HCT116 (cell line): ENCODE data around the gene ARHGAP1. TPM values are rescaled to one million over a fixed set of nuclear protein-coding genes. Genes with fewer than 3 reads are reported as not detected.

Experiments
- ATAC-seq: fragments of 200-7000 bp; cut with Tn5 transposase; 2 replicates; pipeline ENCODE4 v1.9.1; 2020; ENCODE audit warnings: mild to moderate bottlenecking, moderate library complexity
- BruUV-seq: library from RNA; stranded (reverse); fragments of 400-500 nt; replicated peaks from 2 replicates; lab custom pipeline; 2021; lab: Mats Ljungman, UMichigan
- CTCF ChIA-PET: fragments of 300-600 bp; sonication (Branson Sonifier 250); formaldehyde crosslinking; loops from one replicate; lab custom pipeline; 2021; ENCODE audit warnings: antibody characterized with exemption; lab: Charles Lee
- POLR2A ChIA-PET: fragments of 300-600, 350-600 bp; sonication (Branson Sonifier 250); formaldehyde crosslinking; loops from one replicate; lab custom pipeline; 2021; ENCODE audit warnings: antibody characterized with exemption; lab: Charles Lee
- RAD21 ChIA-PET, 2 experiments: fragments of 300-600 bp; sonication (Branson Sonifier 250); formaldehyde crosslinking; loops; one replicate each; lab custom pipeline; 2023; ENCODE audit warnings: low total read pairs in 2 of 2; ENCODE audit not compliant: uncharacterized antibody in 2 of 2, unreplicated experiment in 2 of 2, low non-redundant PET in 1 of 2; lab: Charles Lee
- DNase-seq: peaks from one replicate; pipeline ENCODE4 v3.0.0-alpha.2; 2010; ENCODE audit warnings: low read depth, low spot score
- H2AFZ ChIP-seq: fragments of 200-600 bp; shearing (Covaris generic), sonication (generic); 2 replicates; pipeline ENCODE4 v1.6.1; 2017; ENCODE audit warnings: low read depth, mixed run types, mixed read lengths, antibody characterized with exemption, low read length; ENCODE audit not compliant: poor library complexity, severe bottlenecking
- H3K27ac ChIP-seq: 2 replicates; pipeline ENCODE4 v1.5.1; 2012; ENCODE audit warnings: low read depth, low read length
- H3K27me3 ChIP-seq: fragments of 200-600 bp; sonication (generic); 2 replicates; pipeline ENCODE4 v1.6.1; 2016; ENCODE audit warnings: mixed run types, low read length, mixed read lengths; ENCODE audit not compliant: insufficient read depth
- H3K36me3 ChIP-seq, 2 experiments: fragments of 200-500 bp in 1 of 2; fragments of 200-600 bp in 1 of 2; sonication (Bioruptor generic) in 1 of 2; sonication (generic) in 1 of 2; 2 replicates each; pipeline versions ENCODE4 v1.5.1 to v1.6.1; 2014 to 2016; ENCODE audit warnings: low read length in 2 of 2, inconsistent platforms in 1 of 2, mixed read lengths in 1 of 2, mixed run types in 1 of 2; ENCODE audit not compliant: insufficient read depth in 2 of 2, control insufficient read depth in 1 of 2
- H3K4me1 ChIP-seq, 2 experiments: fragments of 200-600 bp in 1 of 2; sonication (generic) in 1 of 2; 2 replicates each; pipeline versions ENCODE4 v1.5.1 to v1.6.1; 2012 to 2017; ENCODE audit warnings: low read length in 2 of 2, inconsistent platforms in 1 of 2, mild to moderate bottlenecking in 1 of 2, mixed read lengths in 1 of 2, mixed run types in 1 of 2, moderate library complexity in 1 of 2; ENCODE audit not compliant: insufficient read depth in 2 of 2, control insufficient read depth in 1 of 2
- H3K4me2 ChIP-seq: fragments of 200-600 bp; sonication (generic); 2 replicates; pipeline ENCODE4 v1.6.1; 2017; ENCODE audit warnings: mixed run types, low read length, mixed read lengths
- H3K4me3 ChIP-seq, 2 experiments: fragments of 200-600 bp in 1 of 2; sonication (generic) in 1 of 2; replicated peaks in 1 of 2; 2 replicates each; pipeline ENCODE4 v1.5.1; 2011 to 2016; ENCODE audit warnings: low read length in 2 of 2, control low read depth in 1 of 2, low read depth in 1 of 2, mild to moderate bottlenecking in 1 of 2, mixed read lengths in 1 of 2, mixed run types in 1 of 2
- H3K79me2 ChIP-seq: fragments of 200-600 bp; sonication (generic); 2 replicates; pipeline ENCODE4 v1.6.1; 2017; ENCODE audit warnings: mild to moderate bottlenecking, mixed run types, low read length, moderate library complexity, mixed read lengths; ENCODE audit not compliant: insufficient read depth
- H3K9ac ChIP-seq: fragments of 200-600 bp; sonication (generic); 2 replicates; pipeline ENCODE4 v1.6.1; 2016; ENCODE audit warnings: low read length, mixed read lengths
- H3K9me2 ChIP-seq: fragments of 200-600 bp; sonication (generic), shearing (Covaris generic); 2 replicates; pipeline ENCODE4 v1.6.1; 2017; ENCODE audit warnings: mixed run types, mild to moderate bottlenecking, moderate library complexity; ENCODE audit not compliant: insufficient read depth
- H3K9me3 ChIP-seq, 2 experiments: fragments of 200-500 bp in 1 of 2; fragments of 200-600 bp in 1 of 2; sonication (Bioruptor generic) in 1 of 2; sonication (generic) in 1 of 2; 2 replicates each; pipeline ENCODE4 v1.6.1; 2014 to 2017; ENCODE audit warnings: low read length in 2 of 2, mixed read lengths in 2 of 2, inconsistent platforms in 1 of 2, low read depth in 1 of 2, mild to moderate bottlenecking in 1 of 2, mixed run types in 1 of 2, moderate library complexity in 1 of 2; ENCODE audit not compliant: control insufficient read depth in 1 of 2, insufficient read depth in 1 of 2
- H4K20me1 ChIP-seq: fragments of 200-600 bp; sonication (generic), shearing (Covaris generic); 2 replicates; pipeline ENCODE4 v1.6.1; 2017; ENCODE audit warnings: mixed run types, mild to moderate bottlenecking, moderate library complexity; ENCODE audit not compliant: insufficient read depth
- ATF3 ChIP-seq: IDR thresholded peaks from 2 replicates; pipeline ENCODE4 v1.6.1; 2012
- CBX3 ChIP-seq: IDR thresholded peaks from 2 replicates; pipeline ENCODE4 v1.6.1; 2012; ENCODE audit warnings: low read depth
- CEBPB ChIP-seq: IDR thresholded peaks from 2 replicates; pipeline ENCODE4 v1.6.1; 2012; ENCODE audit warnings: low read depth
- EGR1 ChIP-seq: IDR thresholded peaks from 2 replicates; pipeline ENCODE4 v1.6.1; 2012; ENCODE audit warnings: low read depth
- ELF1 ChIP-seq: IDR thresholded peaks from 2 replicates; pipeline ENCODE4 v1.6.1; 2012; ENCODE audit warnings: low read depth, borderline replicate concordance
- EZH2phosphoT487 ChIP-seq: fragments of 200-600 bp; IDR thresholded peaks from 2 replicates; pipeline ENCODE4 v1.6.1; 2018; ENCODE audit warnings: antibody characterized with exemption, borderline replicate concordance
- FOSL1 ChIP-seq: IDR thresholded peaks from 2 replicates; pipeline ENCODE4 v1.6.1; 2012; ENCODE audit warnings: low read depth
- JUND ChIP-seq: IDR thresholded peaks from 2 replicates; pipeline ENCODE4 v1.6.1; 2012
- POLR2A ChIP-seq: IDR thresholded peaks from 2 replicates; pipeline ENCODE4 v1.7.0; 2011; ENCODE audit warnings: borderline replicate concordance; ENCODE audit not compliant: insufficient read depth, insufficient read length; ENCODE audit errors: extremely low read depth
- POLR2AphosphoS5 ChIP-seq: IDR thresholded peaks from 2 replicates; pipeline ENCODE4 v1.6.1; 2011; ENCODE audit warnings: mild to moderate bottlenecking, low read depth, low read length, moderate library complexity
- RAD21 ChIP-seq: IDR thresholded peaks from 2 replicates; pipeline ENCODE4 v1.6.1; 2012; ENCODE audit warnings: low read depth, mild to moderate bottlenecking
- SIN3A ChIP-seq: IDR thresholded peaks from 2 replicates; pipeline ENCODE4 v1.6.1; 2012; ENCODE audit warnings: low read depth
- SP1 ChIP-seq: IDR thresholded peaks from 2 replicates; pipeline ENCODE4 v1.6.1; 2012; ENCODE audit warnings: low read depth
- SRF ChIP-seq: IDR thresholded peaks from 2 replicates; pipeline ENCODE4 v1.6.1; 2012; ENCODE audit warnings: low read depth
- TCF7L2 ChIP-seq: IDR thresholded peaks from 2 replicates; pipeline ENCODE4 v1.7.0; 2011; ENCODE audit warnings: borderline replicate concordance, inconsistent platforms; ENCODE audit not compliant: insufficient read depth, insufficient read length; ENCODE audit errors: extremely low read depth
- YY1 ChIP-seq: IDR thresholded peaks from 2 replicates; pipeline ENCODE4 v1.6.1; 2011; ENCODE audit warnings: low read length, low read depth, moderate library complexity, mild to moderate bottlenecking; ENCODE audit not compliant: insufficient replicate concordance; ENCODE audit errors: extremely low read depth
- ZFX ChIP-seq: fragments of 450-650 bp; IDR thresholded peaks from 2 replicates; pipeline ENCODE4 v1.6.1; 2017
- ZNF274 ChIP-seq: fragments of 200-500 bp; sonication (Bioruptor generic); IDR thresholded peaks from 2 replicates; pipeline ENCODE4 v1.6.1; 2014; ENCODE audit warnings: mild to moderate bottlenecking, low read depth, low read length, inconsistent platforms
- intact Hi-C: fragments of 100-400 bp; cut with micrococcal nuclease; formaldehyde crosslinking; loops from 2 replicates; pipeline ENCODE4 v1.10.0; 2022
- total RNA-seq: library from RNA; stranded (reverse); gene quantifications from one replicate; pipeline ENCODE4 v1.2.1, GENCODE V29; 2021; ENCODE audit not compliant: unreplicated experiment
- TF ChIP-seq, protein P1 (sequence below), 3 experiments: fragments of 200-600 bp in 1 of 3; sonication (generic) in 1 of 3; IDR thresholded peaks in 2 of 3; conservative IDR thresholded peaks in 1 of 3; 2 replicates each; pipeline ENCODE4 v1.5.1; 2012 to 2017; ENCODE audit warnings: low read depth in 2 of 3, low read length in 2 of 3, antibody characterized with exemption in 1 of 3, borderline replicate concordance in 1 of 3, control low read depth in 1 of 3, mild to moderate bottlenecking in 1 of 3, mixed read lengths in 1 of 3, mixed run types in 1 of 3, moderate library complexity in 1 of 3; ENCODE audit not compliant: insufficient read depth in 1 of 3

The ARHGAP1 gene
- total RNA-seq, 1 experiment from 2014 or later, result 36.9 TPM

GRCh38 chr11:46658259-46658658 lies 42.2 kb downstream of the ARHGAP1 start:
- ChIA-PET CTCF (no interaction called here), POLR2A (no interaction called here), RAD21 (no interaction called here)
- no peaks in the 10 kb centered on the region for H3K79me2 ChIP-seq
- H3K27me3 ChIP-seq, result no peaks in the 10 kb centered on the region
- no peaks in the 10 kb centered on the region for H3K9me3 ChIP-seq
- no peak overlapping the region for H3K4me2 ChIP-seq
- no peak for DNase-seq
- no TSS peak for BruUV-seq
- no peak overlapping the region for H3K9ac ChIP-seq
- no peaks in the 10 kb centered on the region for H4K20me1 ChIP-seq
- peaks cover 10 to 11% of the 10 kb centered on the region in 2 experiments; a peak in 3 of 4 replicates for H3K36me3 ChIP-seq
- no peak for ATAC-seq
- H3K4me1 ChIP-seq, result no peaks in the 10 kb centered on the region
- no peak overlapping the region for H3K4me3 ChIP-seq
- H3K27ac ChIP-seq, result no peak overlapping the region
- no peaks in the 10 kb centered on the region for H3K9me2 ChIP-seq
- H2AFZ ChIP-seq, result no peak overlapping the region
- intact Hi-C loops, result no loop called here
- TF ChIP-seq EZH2phosphoT487 (no peak), CBX3 (no peak), TCF7L2 (no peak), CEBPB (no peak), SRF (no peak), FOSL1 (no peak), RAD21 (no peak), POLR2AphosphoS5 (no peak), ZFX (no peak), YY1 (no peak), ELF1 (no peak), ZNF274 (no peak), ATF3 (no peak), EGR1 (no peak), POLR2A (no peak), JUND (no peak), SP1 (no peak), SIN3A (no peak)
- TF ChIP-seq, protein P1, sequence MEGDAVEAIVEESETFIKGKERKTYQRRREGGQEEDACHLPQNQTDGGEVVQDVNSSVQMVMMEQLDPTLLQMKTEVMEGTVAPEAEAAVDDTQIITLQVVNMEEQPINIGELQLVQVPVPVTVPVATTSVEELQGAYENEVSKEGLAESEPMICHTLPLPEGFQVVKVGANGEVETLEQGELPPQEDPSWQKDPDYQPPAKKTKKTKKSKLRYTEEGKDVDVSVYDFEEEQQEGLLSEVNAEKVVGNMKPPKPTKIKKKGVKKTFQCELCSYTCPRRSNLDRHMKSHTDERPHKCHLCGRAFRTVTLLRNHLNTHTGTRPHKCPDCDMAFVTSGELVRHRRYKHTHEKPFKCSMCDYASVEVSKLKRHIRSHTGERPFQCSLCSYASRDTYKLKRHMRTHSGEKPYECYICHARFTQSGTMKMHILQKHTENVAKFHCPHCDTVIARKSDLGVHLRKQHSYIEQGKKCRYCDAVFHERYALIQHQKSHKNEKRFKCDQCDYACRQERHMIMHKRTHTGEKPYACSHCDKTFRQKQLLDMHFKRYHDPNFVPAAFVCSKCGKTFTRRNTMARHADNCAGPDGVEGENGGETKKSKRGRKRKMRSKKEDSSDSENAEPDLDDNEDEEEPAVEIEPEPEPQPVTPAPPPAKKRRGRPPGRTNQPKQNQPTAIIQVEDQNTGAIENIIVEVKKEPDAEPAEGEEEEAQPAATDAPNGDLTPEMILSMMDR (IDR thresholded peaks at IDR 0.05 in 2 of 3, conservative IDR thresholded peaks at IDR 0.05 in 1 of 3; ENCODE audit: borderline replicate concordance in 1 of 3, insufficient read depth in 1 of 3, low read depth in 2 of 3, low read length in 2 of 3), result no peak
